Bronchial epithelial cell (primary cell): ENCODE data around the gene AMHR2. TPM values are rescaled to one million over a fixed set of nuclear protein-coding genes. Genes with fewer than 3 reads are reported as not detected.
"Not testable (repeated sequence)": the region's sequence is repeated elsewhere in the genome, so short reads cannot be mapped to it uniquely, and the experiment has no call there.

Source experiments
- DNase-seq: peaks from one replicate; pipeline ENCODE4 v3.0.0-alpha.2; 2010; ENCODE audit warnings: low read depth
- FAIRE-seq: peaks from 2 replicates; lab custom pipeline; 2011; peaks lifted over from hg19 to GRCh38; lab: Jason Lieb, UNC
- H3K27me3 ChIP-seq: 2 replicates; pipeline ENCODE4 v1.5.1; 2011; ENCODE audit warnings: low read length; ENCODE audit not compliant: control insufficient read depth, insufficient read depth
- H3K36me3 ChIP-seq: 2 replicates; pipeline ENCODE4 v1.5.1; 2011; ENCODE audit warnings: low read length; ENCODE audit not compliant: control insufficient read depth, insufficient read depth
- H3K4me3 ChIP-seq: 2 replicates; pipeline ENCODE4 v1.5.1; 2011; ENCODE audit warnings: mild to moderate bottlenecking, low read depth, low read length, control low read depth
- CTCF ChIP-seq: IDR thresholded peaks from 2 replicates; pipeline ENCODE4 v1.5.1; 2011; ENCODE audit warnings: mild to moderate bottlenecking, moderate library complexity, low read length, control low read depth, inconsistent platforms; ENCODE audit not compliant: insufficient read depth, severe bottlenecking
- total RNA-seq: library from RNA; depleted of rRNA; stranded (reverse); fragments of >200 nt; gene quantifications from 2 replicates; pipeline ENCODE4 v1.2.1, GENCODE V29; 2014

Gene AMHR2
- total RNA-seq, 1 donor from 2014 or later, result not detected

GRCh38 chr12:53430116-53430515, 6.5 kb downstream of the AMHR2 start:
- TF ChIP-seq CTCF, result no peak
- FAIRE-seq (no peak), DNase-seq (no peak)
- Histone ChIP-seq H3K27me3 (no peaks in the 10 kb centered on the region), H3K36me3 (no peaks in the 10 kb centered on the region), H3K4me3 (no peak overlapping the region)

- no peak for FAIRE-seq
- DNase-seq, result peak; percentile 67
- no peak overlapping the region for H3K4me3 ChIP-seq
- TF ChIP-seq CTCF, result no peak
- no peaks in the 10 kb centered on the region for H3K36me3 ChIP-seq
- no peaks in the 10 kb centered on the region for H3K27me3 ChIP-seq
These were observed 7.5 kb downstream of the AMHR2 start for GRCh38 chr12:53431187-53431586.

GRCh38 chr12:53435326-53435725, 11.7 kb downstream of the AMHR2 start:
- H3K36me3 ChIP-seq, H3K27me3 ChIP-seq, H3K4me3 ChIP-seq, FAIRE-seq, DNase-seq: not testable (repeated sequence)

- H3K4me3 ChIP-seq, FAIRE-seq: not testable (repeated sequence)
These were observed 15.9 kb downstream of the AMHR2 start for GRCh38 chr12:53439582-53439981.

GRCh38 chr12:53441040-53441833, 17.6 kb downstream of the AMHR2 start, which contains the start of gene PRR13:
Gene PRR13 (plus strand): TSS chr12:53441734. CDS start chr12:53442715, 981 bp downstream.
- FAIRE-seq, result no peak

More at GRCh38 chr12:53439582-53439981, 15.9 kb downstream of the AMHR2 start:
- H3K27me3 ChIP-seq, DNase-seq, H3K36me3 ChIP-seq: not testable (repeated sequence)

GRCh38 chr12:53443955-53444354, 20.3 kb downstream of the AMHR2 start:
- DNase-seq (no peak), FAIRE-seq (no peak)
- Histone ChIP-seq H3K36me3 (peaks cover 10% of the 10 kb centered on the region), H3K27me3 (no peaks in the 10 kb centered on the region), H3K4me3 (no peak overlapping the region)
- no peak for TF ChIP-seq CTCF

More at GRCh38 chr12:53441040-53441833, 17.6 kb downstream of the AMHR2 start, which contains the start of gene PRR13:
- DNase-seq, result peak; percentile 99
- no peak for TF ChIP-seq CTCF
- H3K27me3 ChIP-seq, result no peaks in the 10 kb centered on the region
- peaks cover 8% of the 10 kb centered on the region for H3K36me3 ChIP-seq
- H3K4me3 ChIP-seq, result peak within 1 kb of the TSS; percentile 87

- not testable (repeated sequence) for H3K27me3 ChIP-seq, DNase-seq, H3K36me3 ChIP-seq, FAIRE-seq, H3K4me3 ChIP-seq
These were observed 21.1 kb downstream of the AMHR2 start for GRCh38 chr12:53444593-53445325.
